H1 (cell line): ENCODE results near the gene DSCAM. TPM values are rescaled to one million over a fixed set of nuclear protein-coding genes. Genes with fewer than 3 reads are reported as not detected.
A peak's percentile ranks its signal among the peaks of the same experiment; 100 is the strongest.

ENCODE experiments used
- polyA plus RNA-seq, 7 experiments: library from polyadenylated mRNA; depleted of rRNA in 3 of 7; stranded (reverse) in 5 of 7; unstranded in 2 of 7; fragments of >200 nt in 5 of 7; fragments of 200-250 nt in 2 of 7; gene quantifications; 1 replicate in 5 of 7; 2 replicates in 1 of 7; 4 replicates in 1 of 7; pipeline versions ENCODE4 v1.2.1 to v1.2.3, GENCODE V29; 2011 to 2013; ENCODE audit warnings: missing spikeins in 2 of 7, mixed read lengths in 2 of 7
- total RNA-seq: library from RNA; stranded (reverse); fragmentation: NEBNext Ultra II Directional; extraction: Animal tissue kit (Norgen Biotek cat#: 25700); gene quantifications from 2 replicates; pipeline ENCODE4 v1.2.1, GENCODE V29; 2021
- TF ChIP-seq, protein P1 (sequence below): fragments of 300-600 bp; sonication (generic); IDR thresholded peaks from 2 replicates; pipeline ENCODE4 v1.7.1; 2012; ENCODE audit warnings: low read length, moderate library complexity, mild to moderate bottlenecking, inconsistent platforms; ENCODE audit not compliant: insufficient replicate concordance
- TF ChIP-seq, protein P2 (sequence below), 3 experiments: IDR thresholded peaks; 1 replicate in 2 of 3; 2 replicates in 1 of 3; pipeline versions ENCODE4 v1.5.1 to v1.6.1; 2011; ENCODE audit warnings: low read length in 3 of 3, mild to moderate bottlenecking in 3 of 3, inconsistent platforms in 2 of 3, low read depth in 1 of 3, moderate library complexity in 1 of 3; ENCODE audit not compliant: insufficient read depth in 1 of 3; ENCODE audit errors: control extremely low read depth in 1 of 3

Gene DSCAM
- total and polyA plus RNA-seq, 2 of the 8 experiments (the other 6 are each of a cell fraction or from before 2014, with no cell fraction given) = 0.02 to 0.15 TPM

DNA sequence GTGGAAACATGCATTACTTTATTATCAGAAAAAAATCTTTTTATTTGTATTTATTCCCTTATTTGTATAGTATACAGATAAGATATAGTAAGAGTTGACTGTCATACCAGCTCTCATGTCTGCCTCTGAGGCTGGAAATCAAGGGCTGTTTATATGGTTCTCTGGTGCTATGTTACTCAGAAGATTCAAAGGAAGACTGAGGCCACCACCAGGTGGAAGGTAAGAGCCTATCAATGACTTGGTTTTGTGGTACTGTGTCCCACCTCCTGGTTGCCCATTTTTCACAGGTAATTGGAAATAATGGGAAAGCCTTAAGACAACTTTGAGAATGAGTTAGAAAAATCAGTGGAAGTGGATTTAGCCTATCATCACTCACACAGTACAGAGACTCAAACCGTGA lies 342.1 kb downstream of the DSCAM start (continued):
- TF ChIP-seq, protein P1, sequence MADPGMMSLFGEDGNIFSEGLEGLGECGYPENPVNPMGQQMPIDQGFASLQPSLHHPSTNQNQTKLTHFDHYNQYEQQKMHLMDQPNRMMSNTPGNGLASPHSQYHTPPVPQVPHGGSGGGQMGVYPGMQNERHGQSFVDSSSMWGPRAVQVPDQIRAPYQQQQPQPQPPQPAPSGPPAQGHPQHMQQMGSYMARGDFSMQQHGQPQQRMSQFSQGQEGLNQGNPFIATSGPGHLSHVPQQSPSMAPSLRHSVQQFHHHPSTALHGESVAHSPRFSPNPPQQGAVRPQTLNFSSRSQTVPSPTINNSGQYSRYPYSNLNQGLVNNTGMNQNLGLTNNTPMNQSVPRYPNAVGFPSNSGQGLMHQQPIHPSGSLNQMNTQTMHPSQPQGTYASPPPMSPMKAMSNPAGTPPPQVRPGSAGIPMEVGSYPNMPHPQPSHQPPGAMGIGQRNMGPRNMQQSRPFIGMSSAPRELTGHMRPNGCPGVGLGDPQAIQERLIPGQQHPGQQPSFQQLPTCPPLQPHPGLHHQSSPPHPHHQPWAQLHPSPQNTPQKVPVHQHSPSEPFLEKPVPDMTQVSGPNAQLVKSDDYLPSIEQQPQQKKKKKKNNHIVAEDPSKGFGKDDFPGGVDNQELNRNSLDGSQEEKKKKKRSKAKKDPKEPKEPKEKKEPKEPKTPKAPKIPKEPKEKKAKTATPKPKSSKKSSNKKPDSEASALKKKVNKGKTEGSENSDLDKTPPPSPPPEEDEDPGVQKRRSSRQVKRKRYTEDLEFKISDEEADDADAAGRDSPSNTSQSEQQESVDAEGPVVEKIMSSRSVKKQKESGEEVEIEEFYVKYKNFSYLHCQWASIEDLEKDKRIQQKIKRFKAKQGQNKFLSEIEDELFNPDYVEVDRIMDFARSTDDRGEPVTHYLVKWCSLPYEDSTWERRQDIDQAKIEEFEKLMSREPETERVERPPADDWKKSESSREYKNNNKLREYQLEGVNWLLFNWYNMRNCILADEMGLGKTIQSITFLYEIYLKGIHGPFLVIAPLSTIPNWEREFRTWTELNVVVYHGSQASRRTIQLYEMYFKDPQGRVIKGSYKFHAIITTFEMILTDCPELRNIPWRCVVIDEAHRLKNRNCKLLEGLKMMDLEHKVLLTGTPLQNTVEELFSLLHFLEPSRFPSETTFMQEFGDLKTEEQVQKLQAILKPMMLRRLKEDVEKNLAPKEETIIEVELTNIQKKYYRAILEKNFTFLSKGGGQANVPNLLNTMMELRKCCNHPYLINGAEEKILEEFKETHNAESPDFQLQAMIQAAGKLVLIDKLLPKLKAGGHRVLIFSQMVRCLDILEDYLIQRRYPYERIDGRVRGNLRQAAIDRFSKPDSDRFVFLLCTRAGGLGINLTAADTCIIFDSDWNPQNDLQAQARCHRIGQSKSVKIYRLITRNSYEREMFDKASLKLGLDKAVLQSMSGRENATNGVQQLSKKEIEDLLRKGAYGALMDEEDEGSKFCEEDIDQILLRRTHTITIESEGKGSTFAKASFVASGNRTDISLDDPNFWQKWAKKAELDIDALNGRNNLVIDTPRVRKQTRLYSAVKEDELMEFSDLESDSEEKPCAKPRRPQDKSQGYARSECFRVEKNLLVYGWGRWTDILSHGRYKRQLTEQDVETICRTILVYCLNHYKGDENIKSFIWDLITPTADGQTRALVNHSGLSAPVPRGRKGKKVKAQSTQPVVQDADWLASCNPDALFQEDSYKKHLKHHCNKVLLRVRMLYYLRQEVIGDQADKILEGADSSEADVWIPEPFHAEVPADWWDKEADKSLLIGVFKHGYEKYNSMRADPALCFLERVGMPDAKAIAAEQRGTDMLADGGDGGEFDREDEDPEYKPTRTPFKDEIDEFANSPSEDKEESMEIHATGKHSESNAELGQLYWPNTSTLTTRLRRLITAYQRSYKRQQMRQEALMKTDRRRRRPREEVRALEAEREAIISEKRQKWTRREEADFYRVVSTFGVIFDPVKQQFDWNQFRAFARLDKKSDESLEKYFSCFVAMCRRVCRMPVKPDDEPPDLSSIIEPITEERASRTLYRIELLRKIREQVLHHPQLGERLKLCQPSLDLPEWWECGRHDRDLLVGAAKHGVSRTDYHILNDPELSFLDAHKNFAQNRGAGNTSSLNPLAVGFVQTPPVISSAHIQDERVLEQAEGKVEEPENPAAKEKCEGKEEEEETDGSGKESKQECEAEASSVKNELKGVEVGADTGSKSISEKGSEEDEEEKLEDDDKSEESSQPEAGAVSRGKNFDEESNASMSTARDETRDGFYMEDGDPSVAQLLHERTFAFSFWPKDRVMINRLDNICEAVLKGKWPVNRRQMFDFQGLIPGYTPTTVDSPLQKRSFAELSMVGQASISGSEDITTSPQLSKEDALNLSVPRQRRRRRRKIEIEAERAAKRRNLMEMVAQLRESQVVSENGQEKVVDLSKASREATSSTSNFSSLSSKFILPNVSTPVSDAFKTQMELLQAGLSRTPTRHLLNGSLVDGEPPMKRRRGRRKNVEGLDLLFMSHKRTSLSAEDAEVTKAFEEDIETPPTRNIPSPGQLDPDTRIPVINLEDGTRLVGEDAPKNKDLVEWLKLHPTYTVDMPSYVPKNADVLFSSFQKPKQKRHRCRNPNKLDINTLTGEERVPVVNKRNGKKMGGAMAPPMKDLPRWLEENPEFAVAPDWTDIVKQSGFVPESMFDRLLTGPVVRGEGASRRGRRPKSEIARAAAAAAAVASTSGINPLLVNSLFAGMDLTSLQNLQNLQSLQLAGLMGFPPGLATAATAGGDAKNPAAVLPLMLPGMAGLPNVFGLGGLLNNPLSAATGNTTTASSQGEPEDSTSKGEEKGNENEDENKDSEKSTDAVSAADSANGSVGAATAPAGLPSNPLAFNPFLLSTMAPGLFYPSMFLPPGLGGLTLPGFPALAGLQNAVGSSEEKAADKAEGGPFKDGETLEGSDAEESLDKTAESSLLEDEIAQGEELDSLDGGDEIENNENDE = no peak
- TF ChIP-seq, protein P2, sequence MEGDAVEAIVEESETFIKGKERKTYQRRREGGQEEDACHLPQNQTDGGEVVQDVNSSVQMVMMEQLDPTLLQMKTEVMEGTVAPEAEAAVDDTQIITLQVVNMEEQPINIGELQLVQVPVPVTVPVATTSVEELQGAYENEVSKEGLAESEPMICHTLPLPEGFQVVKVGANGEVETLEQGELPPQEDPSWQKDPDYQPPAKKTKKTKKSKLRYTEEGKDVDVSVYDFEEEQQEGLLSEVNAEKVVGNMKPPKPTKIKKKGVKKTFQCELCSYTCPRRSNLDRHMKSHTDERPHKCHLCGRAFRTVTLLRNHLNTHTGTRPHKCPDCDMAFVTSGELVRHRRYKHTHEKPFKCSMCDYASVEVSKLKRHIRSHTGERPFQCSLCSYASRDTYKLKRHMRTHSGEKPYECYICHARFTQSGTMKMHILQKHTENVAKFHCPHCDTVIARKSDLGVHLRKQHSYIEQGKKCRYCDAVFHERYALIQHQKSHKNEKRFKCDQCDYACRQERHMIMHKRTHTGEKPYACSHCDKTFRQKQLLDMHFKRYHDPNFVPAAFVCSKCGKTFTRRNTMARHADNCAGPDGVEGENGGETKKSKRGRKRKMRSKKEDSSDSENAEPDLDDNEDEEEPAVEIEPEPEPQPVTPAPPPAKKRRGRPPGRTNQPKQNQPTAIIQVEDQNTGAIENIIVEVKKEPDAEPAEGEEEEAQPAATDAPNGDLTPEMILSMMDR (IDR thresholded peaks at IDR 0.05; ENCODE audit: control extremely low read depth in 1 of 3, insufficient read depth in 1 of 3, low read depth in 1 of 3, low read length in 3 of 3) = peak in 2 of 3 experiments; percentile 29 to 38; a peak in 2 of 4 replicates
